Smooth muscle cell (in vitro differentiated cells): Measurements from ENCODE around the gene SUGCT. TPM values are rescaled to one million over a fixed set of nuclear protein-coding genes. Genes with fewer than 3 reads are reported as not detected.
A peak's percentile ranks its signal among the peaks of the same experiment; 100 is the strongest.

ENCODE experiments used
- DNase-seq: peaks from one replicate; lab custom pipeline; 2025; ENCODE audit not compliant: unreplicated experiment; lab: John Stamatoyannopoulos, UW
- H2AFZ ChIP-seq: fragments of 200-600 bp; sonication (generic); 2 replicates; pipeline ENCODE4 v1.6.0; 2016; ENCODE audit warnings: antibody characterized with exemption, low read depth, mild to moderate bottlenecking
- H3F3A ChIP-seq: fragments of 200-600 bp; sonication (generic); 2 replicates; pipeline ENCODE4 v1.6.0; 2017; ENCODE audit warnings: antibody characterized with exemption, low read depth
- H3K27ac ChIP-seq: fragments of 200-600 bp; sonication (generic); 2 replicates; pipeline ENCODE4 v1.5.1; 2016; ENCODE audit warnings: low read depth, mild to moderate bottlenecking
- H3K27me3 ChIP-seq: fragments of 200-600 bp; sonication (generic); 2 replicates; pipeline ENCODE4 v1.6.1; 2016; ENCODE audit warnings: low read depth, mild to moderate bottlenecking
- H3K36me3 ChIP-seq: fragments of 200-600 bp; sonication (generic); 2 replicates; pipeline ENCODE4 v1.5.1; 2016; ENCODE audit warnings: low read depth
- H3K4me1 ChIP-seq: fragments of 200-600 bp; sonication (generic); 2 replicates; pipeline ENCODE4 v1.5.1; 2016; ENCODE audit warnings: low read depth
- H3K4me2 ChIP-seq: fragments of 200-600 bp; sonication (generic); 2 replicates; pipeline ENCODE4 v1.6.0; 2016; ENCODE audit warnings: mild to moderate bottlenecking
- H3K4me3 ChIP-seq: fragments of 200-600 bp; sonication (generic); 2 replicates; pipeline ENCODE4 v1.5.1; 2016; ENCODE audit warnings: mild to moderate bottlenecking
- H3K79me2 ChIP-seq: fragments of 200-600 bp; sonication (generic); 2 replicates; pipeline ENCODE4 v1.6.0; 2016; ENCODE audit warnings: low read depth, mild to moderate bottlenecking
- H3K9ac ChIP-seq: fragments of 200-600 bp; sonication (generic); 2 replicates; pipeline ENCODE4 v1.6.0; 2016; ENCODE audit warnings: low read depth
- H3K9me3 ChIP-seq: fragments of 200-600 bp; sonication (generic); replicated peaks from 2 replicates; pipeline ENCODE4 v1.5.1; 2016; ENCODE audit warnings: low read depth
- H4K20me1 ChIP-seq: fragments of 200-600 bp; sonication (generic); 2 replicates; pipeline ENCODE4 v1.6.0; 2016; ENCODE audit warnings: low read depth
- CTCF ChIP-seq: fragments of 200-600 bp; sonication (generic); IDR thresholded peaks from 2 replicates; pipeline ENCODE4 v1.5.1; 2017; ENCODE audit warnings: borderline replicate concordance, mild to moderate bottlenecking, antibody characterized with exemption; ENCODE audit not compliant: insufficient read depth, poor library complexity, severe bottlenecking
- WGBS: methylation state at CpG from one replicate; pipeline ENCODE4 v1.1.7; 2016; ENCODE audit warnings: low lambda C conversion rate; 5-methylcytosine and 5-hydroxymethylcytosine counted together
- polyA plus RNA-seq: library from polyadenylated mRNA; unstranded; fragments of >200 nt; fragmentation: Nextera tagmentation; extraction: Ambion mirVana; gene quantifications from 2 replicates; pipeline ENCODE4 v1.2.1, GENCODE V29; 2016
- total RNA-seq: library from RNA; depleted of rRNA; stranded (reverse); fragments of >200 nt; gene quantifications from 2 replicates; pipeline ENCODE4 v1.2.3, GENCODE V29; 2014

Gene SUGCT
- total and polyA plus RNA-seq, 2 experiments from 2014 or later, result 16.9 to 65.8 TPM

DNA sequence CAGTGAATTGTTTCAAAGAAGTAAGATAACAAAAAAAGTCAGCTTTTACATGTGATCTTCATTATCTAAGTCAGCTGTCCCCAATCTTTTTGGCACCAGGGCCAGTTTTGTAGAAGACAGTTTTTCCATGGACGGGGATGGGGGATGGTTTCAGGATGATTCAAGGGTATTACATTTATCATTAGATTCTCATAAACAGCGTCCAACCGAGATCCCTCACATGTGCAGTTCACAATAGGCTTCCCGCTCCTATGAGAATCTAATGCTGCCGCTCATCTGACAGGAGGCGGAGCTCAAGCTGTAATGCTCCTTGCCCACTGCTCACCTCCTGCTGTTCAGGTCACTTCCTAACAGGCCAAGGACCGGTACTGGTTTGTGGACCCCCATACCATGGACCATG lies 607.5 kb downstream of the SUGCT start:
- no peak for DNase-seq
- Histone ChIP-seq H3K4me1 (no peaks in the 10 kb centered on the region), H3K27me3 (no peaks in the 10 kb centered on the region), H4K20me1 (no peaks in the 10 kb centered on the region), H3K9ac (no peak overlapping the region), H3K27ac (no peak overlapping the region), H3F3A (no peaks in the 10 kb centered on the region), H3K4me3 (no peak overlapping the region), H3K79me2 (no peaks in the 10 kb centered on the region), H3K4me2 (no peak overlapping the region), H3K9me3 (no peaks in the 10 kb centered on the region), H3K36me3 (no peaks in the 10 kb centered on the region), H2AFZ (no peak overlapping the region)
- 86% methylated on average over 7 of the region's 7 CpGs for WGBS
- no peak for TF ChIP-seq CTCF

GRCh38 chr7:40746841-40747556 lies 612.2 kb downstream of the SUGCT start:
- no peaks in the 10 kb centered on the region for H3F3A ChIP-seq
- no peaks in the 10 kb centered on the region for H3K9me3 ChIP-seq
- H3K27me3 ChIP-seq, result no peaks in the 10 kb centered on the region
- no peak overlapping the region for H3K4me3 ChIP-seq
- no peaks in the 10 kb centered on the region for H3K79me2 ChIP-seq
- H2AFZ ChIP-seq, result no peak overlapping the region
- DNase-seq, result no peak
- TF ChIP-seq CTCF, result no peak
- no peaks in the 10 kb centered on the region for H4K20me1 ChIP-seq
- H3K36me3 ChIP-seq, result no peaks in the 10 kb centered on the region
- no peak overlapping the region for H3K27ac ChIP-seq
- no peak overlapping the region for H3K4me2 ChIP-seq
- no peak overlapping the region for H3K9ac ChIP-seq
- H3K4me1 ChIP-seq, result peaks cover 12% of the 10 kb centered on the region
- 84% methylated on average over 12 of the region's 12 CpGs for WGBS

- Histone ChIP-seq H3K4me3 (no peak overlapping the region), H3F3A (no peaks in the 10 kb centered on the region), H3K27ac (no peak overlapping the region), H3K9me3 (no peaks in the 10 kb centered on the region), H3K4me1 (peaks cover 12% of the 10 kb centered on the region), H4K20me1 (no peaks in the 10 kb centered on the region), H3K79me2 (no peaks in the 10 kb centered on the region), H2AFZ (no peak overlapping the region), H3K9ac (no peak overlapping the region), H3K4me2 (no peak overlapping the region), H3K27me3 (no peaks in the 10 kb centered on the region), H3K36me3 (no peaks in the 10 kb centered on the region)
- no peak for TF ChIP-seq CTCF
- no peak for DNase-seq
- 51% methylated on average over 2 of the region's 2 CpGs for WGBS
These were observed 613.1 kb downstream of the SUGCT start for GRCh38 chr7:40747856-40748255.

DNA sequence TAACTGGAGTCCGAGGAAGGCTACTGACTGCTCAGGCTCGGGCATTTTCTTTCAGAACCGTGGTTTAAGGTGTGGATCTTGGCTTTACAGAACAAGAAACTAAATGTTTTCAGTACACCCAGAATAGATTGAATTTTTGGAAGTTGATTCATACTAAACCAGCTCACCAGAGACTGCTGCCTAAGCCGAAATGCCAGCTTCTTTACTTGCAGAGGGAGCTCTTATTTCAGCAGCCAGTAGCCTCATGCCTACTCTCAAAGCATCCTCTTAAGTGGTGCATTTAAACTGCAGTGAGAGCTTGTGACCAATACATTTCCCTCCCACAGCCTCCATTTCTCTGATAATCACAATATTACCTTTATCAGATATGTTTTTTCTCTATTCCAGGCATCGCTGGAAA lies 615.1 kb downstream of the SUGCT start:
- DNase-seq, result no peak
- Histone ChIP-seq H4K20me1 (no peaks in the 10 kb centered on the region), H3K79me2 (no peaks in the 10 kb centered on the region), H3K4me2 (peak overlapping the region; percentile 14), H3K36me3 (no peaks in the 10 kb centered on the region), H3K9ac (no peak overlapping the region), H2AFZ (no peak overlapping the region), H3K27me3 (no peaks in the 10 kb centered on the region), H3F3A (no peaks in the 10 kb centered on the region), H3K4me1 (peaks cover 12% of the 10 kb centered on the region), H3K27ac (no peak overlapping the region), H3K4me3 (no peak overlapping the region), H3K9me3 (no peaks in the 10 kb centered on the region)
- no peak for TF ChIP-seq CTCF
- WGBS, result 66% methylated on average over 5 of the region's 5 CpGs
